Esophagus squamous epithelium (tissue), 4 donors: ENCODE results near the gene UBASH3A.

ENCODE experiments used
- CTCF ChIP-seq, 6 experiments: fragments of 450-650 bp in 4 of 6; fragments of 200-600 bp in 2 of 6; sonication (generic) in 2 of 6; IDR thresholded peaks; one replicate each; pipeline ENCODE4 v1.5.1; 2016 to 2019; ENCODE audit warnings: antibody characterized with exemption in 6 of 6, mild to moderate bottlenecking in 4 of 6, moderate library complexity in 4 of 6
- POLR2A ChIP-seq, 4 donors: fragments of 450-650 bp; IDR thresholded peaks; one replicate each; pipeline ENCODE4 v1.6.1; 2017; ENCODE audit warnings: antibody characterized with exemption in 4 of 4, mild to moderate bottlenecking in 4 of 4, moderate library complexity in 3 of 4

- TF ChIP-seq CTCF (IDR thresholded peaks at IDR 0.05) (no peak), POLR2A (IDR thresholded peaks at IDR 0.05) (no peak)
Observed at GRCh38 chr21:42358261-42358660, 45.4 kb upstream of the UBASH3A start.
